ENCODE measurements around the gene CACNA2D3. TPM values are rescaled to one million over a fixed set of nuclear protein-coding genes. Genes with fewer than 3 reads are reported as not detected.

CACNA2D3 gene
- total RNA-seq, 6 experiments from 2014 or later: 0.14 to 0.23 (median 0.19) TPM; not detected in 2

- H3K27ac Mint-ChIP-seq: no peak overlapping the region
- no peak overlapping the region for H3K4me3 Mint-ChIP-seq
- no peaks in the 10 kb centered on the region for H3K36me3 Mint-ChIP-seq (ENCODE audit: low read depth)
- TF ChIP-seq CTCF (IDR thresholded peaks at IDR 0.05): no peak
- no peaks in the 10 kb centered on the region for H3K9me3 Mint-ChIP-seq
- peaks cover 27% of the 10 kb centered on the region for H3K4me1 Mint-ChIP-seq (ENCODE audit: low read depth)
- no peak for DNase-seq
- peaks cover 2% of the 10 kb centered on the region; the same call in 1 of the 2 replicates for H3K27me3 Mint-ChIP-seq (ENCODE audit: insufficient read depth)
Observed at GRCh38 chr3:55000953-55001352, 878.6 kb downstream of the CACNA2D3 start.

GRCh38 chr3:55002416-55002930, 880.1 kb downstream of the CACNA2D3 start:
- Mint-ChIP-seq H3K27ac (no peak overlapping the region), H3K27me3 (ENCODE audit: insufficient read depth) (peaks cover 2% of the 10 kb centered on the region; the same call in 1 of the 2 replicates)
- no peak for TF ChIP-seq CTCF (IDR thresholded peaks at IDR 0.05)

GRCh38 chr3:55006244-55006676, 883.9 kb downstream of the CACNA2D3 start:
- DNase-seq: no peak
- no peaks in the 10 kb centered on the region for H3K27me3 Mint-ChIP-seq (ENCODE audit: insufficient read depth)
- no peaks in the 10 kb centered on the region for H3K36me3 Mint-ChIP-seq (ENCODE audit: low read depth)
- H3K4me1 Mint-ChIP-seq (ENCODE audit: low read depth): peaks cover 10% of the 10 kb centered on the region
- no peak overlapping the region for H3K27ac Mint-ChIP-seq
- no peak overlapping the region for H3K4me3 Mint-ChIP-seq
- no peaks in the 10 kb centered on the region for H3K9me3 Mint-ChIP-seq
- no peak for TF ChIP-seq CTCF (IDR thresholded peaks at IDR 0.05)

More at GRCh38 chr3:55002416-55002930, 880.1 kb downstream of the CACNA2D3 start:
- no peak for DNase-seq
- H3K36me3 Mint-ChIP-seq (ENCODE audit: low read depth): no peaks in the 10 kb centered on the region
- no peaks in the 10 kb centered on the region for H3K9me3 Mint-ChIP-seq
- H3K4me3 Mint-ChIP-seq: no peak overlapping the region
- H3K4me1 Mint-ChIP-seq (ENCODE audit: low read depth): peaks cover 35% of the 10 kb centered on the region

GRCh38 chr3:55007971-55008370, 885.6 kb downstream of the CACNA2D3 start:
- H3K4me1 Mint-ChIP-seq (ENCODE audit: low read depth): peaks cover 7% of the 10 kb centered on the region; the same call in 1 of the 2 replicates
- no peak overlapping the region for H3K27ac Mint-ChIP-seq
- DNase-seq: no peak
- H3K4me3 Mint-ChIP-seq: no peak overlapping the region
- H3K36me3 Mint-ChIP-seq (ENCODE audit: low read depth): no peaks in the 10 kb centered on the region
- H3K9me3 Mint-ChIP-seq: no peaks in the 10 kb centered on the region
- no peak for TF ChIP-seq CTCF (IDR thresholded peaks at IDR 0.05)
- no peaks in the 10 kb centered on the region for H3K27me3 Mint-ChIP-seq (ENCODE audit: insufficient read depth)

- Mint-ChIP-seq H3K36me3 (ENCODE audit: low read depth) (no peaks in the 10 kb centered on the region), H3K4me3 (no peak overlapping the region), H3K4me1 (ENCODE audit: low read depth) (peaks cover 20% of the 10 kb centered on the region), H3K9me3 (no peaks in the 10 kb centered on the region), H3K27me3 (ENCODE audit: insufficient read depth) (no peaks in the 10 kb centered on the region), H3K27ac (no peak overlapping the region)
- DNase-seq: no peak
- no peak for TF ChIP-seq CTCF (IDR thresholded peaks at IDR 0.05)
Observed at GRCh38 chr3:55009372-55009771, 887.0 kb downstream of the CACNA2D3 start.
